Panc1 (cell line): ENCODE results near the gene LRP1B.

Experiments
- POLR2AphosphoS5 ChIP-seq: IDR thresholded peaks from 2 replicates; pipeline ENCODE4 v1.6.1; 2012; ENCODE audit warnings: mild to moderate bottlenecking, low read depth, low read length, moderate library complexity
- REST ChIP-seq, 2 experiments: IDR thresholded peaks; 2 replicates each; pipeline ENCODE4 v1.6.1; 2011 to 2012; ENCODE audit warnings: low read depth in 2 of 2, control low read depth in 1 of 2, low read length in 1 of 2, mild to moderate bottlenecking in 1 of 2, moderate library complexity in 1 of 2; ENCODE audit not compliant: insufficient read depth in 1 of 2
- SIN3A ChIP-seq: IDR thresholded peaks from 2 replicates; pipeline ENCODE4 v1.6.1; 2012; ENCODE audit warnings: low read depth, mild to moderate bottlenecking, low read length, moderate library complexity, borderline replicate concordance; ENCODE audit not compliant: insufficient read depth
- TCF7L2 ChIP-seq: IDR thresholded peaks from 2 replicates; pipeline ENCODE4 v1.6.1; 2011; ENCODE audit warnings: mild to moderate bottlenecking, low read depth, low read length, inconsistent platforms
- TF ChIP-seq, protein P1 (sequence below): fragments of 450-650 bp; IDR thresholded peaks from 2 replicates; pipeline ENCODE4 v1.5.1; 2017; ENCODE audit warnings: mild to moderate bottlenecking

DNA sequence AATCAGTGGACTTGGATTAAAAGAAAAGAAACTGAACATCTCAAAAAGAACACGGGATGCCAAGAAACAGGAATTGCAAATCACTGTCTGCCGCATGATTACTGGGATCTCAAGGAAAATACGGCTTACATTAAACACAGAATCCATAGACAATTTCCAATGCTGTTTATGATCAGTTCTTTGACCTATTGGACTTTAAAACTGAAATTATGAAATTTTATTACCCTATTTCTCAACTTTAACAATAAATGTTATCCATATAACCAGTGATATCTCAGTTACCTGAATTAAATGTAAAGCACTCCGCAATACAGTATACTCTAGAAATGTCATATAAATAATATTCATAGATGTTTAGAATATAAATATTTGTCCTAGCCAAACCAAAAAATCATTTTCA is 1793.8 kb downstream of the LRP1B start:
- TF ChIP-seq, protein P1, sequence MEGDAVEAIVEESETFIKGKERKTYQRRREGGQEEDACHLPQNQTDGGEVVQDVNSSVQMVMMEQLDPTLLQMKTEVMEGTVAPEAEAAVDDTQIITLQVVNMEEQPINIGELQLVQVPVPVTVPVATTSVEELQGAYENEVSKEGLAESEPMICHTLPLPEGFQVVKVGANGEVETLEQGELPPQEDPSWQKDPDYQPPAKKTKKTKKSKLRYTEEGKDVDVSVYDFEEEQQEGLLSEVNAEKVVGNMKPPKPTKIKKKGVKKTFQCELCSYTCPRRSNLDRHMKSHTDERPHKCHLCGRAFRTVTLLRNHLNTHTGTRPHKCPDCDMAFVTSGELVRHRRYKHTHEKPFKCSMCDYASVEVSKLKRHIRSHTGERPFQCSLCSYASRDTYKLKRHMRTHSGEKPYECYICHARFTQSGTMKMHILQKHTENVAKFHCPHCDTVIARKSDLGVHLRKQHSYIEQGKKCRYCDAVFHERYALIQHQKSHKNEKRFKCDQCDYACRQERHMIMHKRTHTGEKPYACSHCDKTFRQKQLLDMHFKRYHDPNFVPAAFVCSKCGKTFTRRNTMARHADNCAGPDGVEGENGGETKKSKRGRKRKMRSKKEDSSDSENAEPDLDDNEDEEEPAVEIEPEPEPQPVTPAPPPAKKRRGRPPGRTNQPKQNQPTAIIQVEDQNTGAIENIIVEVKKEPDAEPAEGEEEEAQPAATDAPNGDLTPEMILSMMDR = no peak
- TF ChIP-seq REST (IDR thresholded peaks at IDR 0.05; ENCODE audit: insufficient read depth in 1 of 2, low read depth in 2 of 2, low read length in 1 of 2) (no peak), SIN3A (no peak), POLR2AphosphoS5 (no peak), TCF7L2 (no peak)
